ACC112 (cell line): ENCODE measurements around the gene ARHGEF16.
A peak's percentile ranks its signal among the peaks of the same experiment; 100 is the strongest.

ENCODE experiments used
- H2AFZ ChIP-seq: fragments of 200-600 bp; sonication (generic); one replicate; pipeline ENCODE4 v1.6.0; 2017; ENCODE audit warnings: antibody characterized with exemption, low read length; ENCODE audit not compliant: unreplicated experiment
- H3K27ac ChIP-seq: fragments of 200-600 bp; sonication (generic); 2 replicates; pipeline ENCODE4 v1.5.1; 2014; ENCODE audit warnings: low read depth, mild to moderate bottlenecking, antibody characterized with exemption, low read length, moderate library complexity
- H3K27me3 ChIP-seq: fragments of 200-600 bp; sonication (generic); 2 replicates; pipeline ENCODE4 v1.6.1; 2014; ENCODE audit warnings: mild to moderate bottlenecking, antibody characterized with exemption, low read length, moderate library complexity, mixed read lengths; ENCODE audit not compliant: insufficient read depth
- H3K36me3 ChIP-seq: fragments of 200-600 bp; sonication (generic); 2 replicates; pipeline ENCODE4 v1.6.1; 2016; ENCODE audit warnings: mild to moderate bottlenecking, antibody characterized with exemption, low read length, moderate library complexity, mixed read lengths; ENCODE audit not compliant: insufficient read depth
- H3K4me1 ChIP-seq: fragments of 200-600 bp; sonication (generic); one replicate; pipeline ENCODE4 v1.6.1; 2016; ENCODE audit warnings: low read length, mixed read lengths; ENCODE audit not compliant: insufficient read depth, unreplicated experiment, control insufficient read depth
- H3K4me3 ChIP-seq: fragments of 200-600 bp; sonication (generic); 2 replicates; pipeline ENCODE4 v1.5.1; 2014; ENCODE audit warnings: mild to moderate bottlenecking, low read depth, low read length
- H3K79me2 ChIP-seq: fragments of 200-600 bp; sonication (generic); one replicate; pipeline ENCODE4 v1.6.0; 2016; ENCODE audit warnings: low read length; ENCODE audit not compliant: control insufficient read depth, unreplicated experiment, insufficient read depth

The ARHGEF16 gene

DNA sequence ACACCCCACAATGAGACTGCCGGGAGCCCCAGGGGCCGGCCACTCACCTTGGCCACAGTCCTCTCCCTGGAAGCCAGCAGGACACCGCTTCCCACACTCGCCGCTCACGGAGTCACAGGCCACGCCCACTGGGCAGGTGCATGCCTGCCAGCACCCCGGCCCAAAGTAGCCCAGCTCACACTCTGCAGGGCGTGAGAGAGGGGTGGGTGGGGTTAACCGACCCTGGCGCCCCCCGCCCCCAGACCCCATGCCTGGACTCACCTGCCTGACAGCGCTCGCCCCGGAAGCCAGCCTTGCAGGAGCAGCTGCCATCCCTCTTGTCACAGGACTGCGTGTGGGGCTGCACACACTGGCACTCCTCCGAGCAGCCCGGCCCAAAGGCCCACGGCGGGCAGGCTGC is 50.7 kb downstream of the ARHGEF16 start:
- peaks cover 23% of the 10 kb centered on the region for H3K4me1 ChIP-seq
- H3K4me3 ChIP-seq = no peak overlapping the region
- peak overlapping the region; percentile 89 for H3K27ac ChIP-seq
- H3K36me3 ChIP-seq = no peaks in the 10 kb centered on the region
- no peaks in the 10 kb centered on the region for H3K79me2 ChIP-seq
- no peaks in the 10 kb centered on the region for H3K27me3 ChIP-seq
- H2AFZ ChIP-seq = no peak overlapping the region

DNA sequence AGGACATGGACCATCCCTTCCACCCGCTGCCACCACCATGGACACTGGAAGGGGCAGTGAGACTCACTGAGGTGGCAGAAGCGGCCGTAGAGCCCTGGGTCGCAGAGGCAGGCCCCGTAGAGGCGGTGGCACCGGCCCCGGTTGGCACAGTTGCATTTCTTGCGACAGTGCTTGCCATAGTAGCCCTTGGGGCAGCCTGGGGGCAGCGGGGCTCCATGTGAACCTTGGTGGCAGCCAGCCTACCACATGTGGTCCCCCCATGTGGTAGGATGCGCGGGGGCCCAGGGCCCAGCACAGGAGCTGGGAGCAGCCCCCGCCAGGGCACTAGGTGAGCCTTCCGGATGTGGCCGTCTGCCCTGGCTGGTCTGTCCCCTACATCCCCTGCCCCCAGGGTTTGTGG is 51.6 kb downstream of the ARHGEF16 start:
- Histone ChIP-seq H3K4me3 (no peak overlapping the region), H3K79me2 (no peaks in the 10 kb centered on the region), H2AFZ (no peak overlapping the region), H3K4me1 (peaks cover 23% of the 10 kb centered on the region), H3K27ac (no peak overlapping the region), H3K27me3 (no peaks in the 10 kb centered on the region), H3K36me3 (no peaks in the 10 kb centered on the region)

DNA sequence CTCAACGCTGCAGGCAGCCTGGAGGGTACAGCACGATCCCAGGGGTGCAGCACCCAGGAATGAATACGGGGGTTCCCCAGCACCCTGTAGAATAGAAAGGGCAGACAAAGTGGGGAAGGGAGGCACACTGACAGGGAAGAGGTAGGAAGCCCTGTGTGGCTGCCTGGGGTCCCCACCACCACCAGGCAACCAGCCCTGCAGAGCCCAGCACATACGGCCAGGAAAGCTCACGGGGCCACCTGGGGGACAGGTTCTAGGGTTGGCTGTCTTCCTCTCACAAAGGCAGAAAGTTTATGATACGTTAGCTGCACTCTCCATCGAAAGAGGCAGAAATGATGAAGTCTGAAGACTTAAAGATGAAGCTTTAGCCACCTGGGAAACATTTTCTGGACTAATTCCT is 52.5 kb downstream of the ARHGEF16 start:
- H2AFZ ChIP-seq = no peak overlapping the region
- H3K27ac ChIP-seq = no peak overlapping the region
- peaks cover 23% of the 10 kb centered on the region for H3K4me1 ChIP-seq
- H3K79me2 ChIP-seq = no peaks in the 10 kb centered on the region
- H3K4me3 ChIP-seq = no peak overlapping the region
- no peaks in the 10 kb centered on the region for H3K27me3 ChIP-seq
- no peaks in the 10 kb centered on the region for H3K36me3 ChIP-seq

DNA sequence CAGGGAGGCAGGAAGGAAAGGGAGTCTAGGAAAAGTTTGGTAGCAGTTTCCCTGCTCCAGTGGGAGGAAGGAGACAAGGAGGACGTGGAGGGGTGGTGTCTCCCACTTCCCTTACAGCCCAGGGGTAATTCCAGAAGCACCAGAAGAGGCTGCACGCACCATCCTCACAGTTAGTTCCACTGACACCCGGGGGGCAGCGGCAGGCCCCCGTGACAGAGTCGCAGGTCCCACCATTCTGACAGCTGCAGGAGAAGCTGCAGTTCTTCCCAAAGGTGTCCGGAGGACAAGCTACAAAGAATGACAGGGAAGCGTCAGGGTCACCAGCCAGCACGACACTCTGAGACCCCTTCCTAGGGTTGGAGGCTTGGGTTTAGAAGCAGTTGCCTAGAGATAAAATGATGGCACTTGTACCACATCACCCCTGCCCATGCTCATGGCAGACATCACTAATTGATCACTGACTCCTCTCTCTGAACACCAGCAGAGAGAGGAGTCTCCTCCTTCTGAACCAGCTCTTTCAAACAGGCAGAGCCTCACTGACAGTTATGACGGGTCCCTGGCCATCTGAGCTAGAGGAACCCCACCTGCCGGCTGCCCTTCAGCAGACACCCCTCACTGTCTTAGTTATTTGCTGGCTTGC is 53.3 kb downstream of the ARHGEF16 start:
- Histone ChIP-seq H3K36me3 (0 out of 2 replicates have a peak, but pooled peaks cover 3% of the 10 kb centered on the region), H3K27ac (no peak overlapping the region), H3K79me2 (no peaks in the 10 kb centered on the region), H2AFZ (no peak overlapping the region), H3K4me3 (no peak overlapping the region), H3K27me3 (no peaks in the 10 kb centered on the region), H3K4me1 (peaks cover 23% of the 10 kb centered on the region)

DNA sequence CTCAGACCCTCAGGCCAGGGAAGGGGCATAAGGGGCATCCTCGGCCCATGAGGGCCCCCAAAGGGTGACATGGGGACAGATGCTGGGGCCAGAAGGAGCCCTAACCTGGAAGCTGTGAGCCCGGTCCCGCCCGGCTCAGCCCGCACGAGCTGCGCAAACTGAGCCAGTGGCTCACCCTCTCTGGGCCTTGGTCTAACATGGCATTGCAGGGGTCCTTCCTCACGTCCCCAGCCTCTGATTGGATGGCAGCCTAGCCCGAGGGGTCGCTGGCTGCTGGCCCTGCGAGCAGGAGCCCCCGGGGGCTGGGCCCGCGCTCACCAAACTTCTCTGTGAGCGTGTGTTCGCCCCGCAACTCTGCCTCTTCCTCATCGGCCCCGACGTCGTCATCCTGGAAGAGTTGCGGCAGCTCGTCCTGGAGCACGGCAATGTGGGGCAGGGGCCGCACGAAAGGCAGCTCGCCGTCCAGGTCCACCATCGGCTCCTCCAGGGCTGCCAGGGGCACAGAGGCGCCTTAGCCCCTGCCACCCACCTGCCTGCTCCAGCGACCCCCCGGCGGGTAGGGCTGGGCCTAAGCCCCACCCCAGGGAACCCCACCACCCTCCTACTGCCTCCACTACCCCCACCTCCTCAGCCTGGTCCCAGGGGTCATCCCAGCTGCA is 54.4 kb downstream of the ARHGEF16 start:
- H3K79me2 ChIP-seq = no peaks in the 10 kb centered on the region
- H3K36me3 ChIP-seq = 0 out of 2 replicates have a peak, but pooled peaks cover 4% of the 10 kb centered on the region
- H3K4me3 ChIP-seq = no peak overlapping the region
- H3K27ac ChIP-seq = no peak overlapping the region
- H2AFZ ChIP-seq = no peak overlapping the region
- no peaks in the 10 kb centered on the region for H3K27me3 ChIP-seq
- H3K4me1 ChIP-seq = peaks cover 13% of the 10 kb centered on the region

DNA sequence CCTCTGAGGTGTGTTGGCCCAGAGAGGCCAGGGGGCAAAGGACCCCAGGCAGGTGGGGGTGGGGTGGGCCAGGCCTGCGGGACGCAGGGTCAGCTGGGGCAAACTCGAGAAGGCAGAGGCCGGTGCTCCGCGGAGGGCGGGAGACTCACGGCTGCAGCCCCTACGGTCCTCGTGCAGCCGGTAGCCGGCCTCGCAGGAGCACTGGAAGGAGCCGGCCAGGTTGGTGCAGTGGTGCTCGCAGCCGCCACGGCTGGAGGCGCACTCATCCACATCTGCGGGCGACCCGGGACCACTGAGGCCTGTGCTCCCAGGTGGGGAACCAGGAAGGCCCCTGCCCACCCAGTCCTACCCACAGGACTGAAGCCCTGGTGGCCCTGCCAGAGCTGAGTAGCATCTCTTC is 55.3 kb downstream of the ARHGEF16 start:
- H3K27me3 ChIP-seq = no peaks in the 10 kb centered on the region
- H3K4me3 ChIP-seq = no peak overlapping the region

DNA sequence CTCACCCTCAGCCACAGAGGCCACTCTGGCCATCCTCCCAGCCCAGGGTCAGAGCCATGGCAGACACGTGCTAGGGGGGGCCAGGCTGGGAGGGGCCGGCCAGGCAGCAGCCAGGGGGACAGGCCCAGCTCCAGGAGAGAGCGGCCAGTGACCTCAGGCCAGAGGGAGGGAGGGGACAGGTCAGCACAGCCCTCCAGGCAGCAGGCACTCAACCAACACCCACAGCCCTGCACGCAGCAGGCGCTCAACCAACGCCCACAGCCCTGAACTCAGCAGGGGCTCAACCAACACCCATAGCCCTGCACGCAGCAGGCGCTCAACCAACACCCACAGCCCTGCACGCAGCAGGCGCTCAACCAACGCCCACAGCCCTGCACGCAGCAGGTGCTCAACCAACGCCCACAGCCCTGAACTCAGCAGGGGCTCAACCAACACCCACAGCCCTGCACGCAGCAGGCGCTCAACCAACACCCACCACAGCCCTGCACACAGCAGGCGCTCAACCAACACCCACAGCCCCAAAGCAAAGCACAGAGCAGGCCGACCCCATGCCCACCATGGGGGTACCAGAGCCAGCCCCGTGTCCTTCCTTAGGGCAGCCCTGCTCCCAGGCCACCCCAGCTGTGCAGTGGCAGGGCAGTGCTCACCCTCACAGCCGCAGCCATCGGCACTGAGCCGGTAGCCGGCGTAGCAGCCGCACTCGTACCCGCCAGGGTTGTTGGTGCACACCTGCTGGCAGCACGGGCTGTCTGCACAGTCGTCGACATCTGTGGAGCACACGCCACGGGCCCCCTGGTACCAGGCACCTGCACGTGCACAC is 55.9 kb downstream of the ARHGEF16 start:
- Histone ChIP-seq H3K4me1 (peaks cover under 1% of the 10 kb centered on the region), H3K4me3 (no peak overlapping the region), H3K36me3 (0 out of 2 replicates have a peak, but pooled peaks cover 4% of the 10 kb centered on the region), H3K79me2 (no peaks in the 10 kb centered on the region), H3K27me3 (no peaks in the 10 kb centered on the region), H3K27ac (no peak overlapping the region), H2AFZ (no peak overlapping the region)

More for the DNA sequence above, 55.3 kb downstream of the ARHGEF16 start:
- H3K36me3 ChIP-seq = 0 out of 2 replicates have a peak, but pooled peaks cover 4% of the 10 kb centered on the region
- H3K27ac ChIP-seq = no peak overlapping the region
- no peak overlapping the region for H2AFZ ChIP-seq
- H3K79me2 ChIP-seq = no peaks in the 10 kb centered on the region
- peaks cover 7% of the 10 kb centered on the region for H3K4me1 ChIP-seq

DNA sequence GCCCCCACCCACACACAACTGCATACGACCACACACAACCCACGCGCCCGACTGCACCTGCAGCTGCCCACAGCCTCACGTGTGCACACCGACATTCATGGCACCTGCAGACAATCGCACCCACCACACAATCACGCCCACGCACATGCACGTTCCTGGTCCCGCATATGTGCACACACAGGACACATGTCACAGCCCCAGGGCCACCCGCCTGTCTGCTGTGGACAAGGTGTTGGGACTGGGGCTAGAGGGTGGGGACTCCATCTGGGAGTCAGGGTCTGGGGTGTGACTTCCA is 56.4 kb downstream of the ARHGEF16 start:
- no peaks in the 10 kb centered on the region for H3K27me3 ChIP-seq
- H3K4me3 ChIP-seq = no peak overlapping the region
- H3K79me2 ChIP-seq = no peaks in the 10 kb centered on the region
- H3K4me1 ChIP-seq = no peaks in the 10 kb centered on the region
- no peak overlapping the region for H3K27ac ChIP-seq
- 0 out of 2 replicates have a peak, but pooled peaks cover 4% of the 10 kb centered on the region for H3K36me3 ChIP-seq
- no peak overlapping the region for H2AFZ ChIP-seq

DNA sequence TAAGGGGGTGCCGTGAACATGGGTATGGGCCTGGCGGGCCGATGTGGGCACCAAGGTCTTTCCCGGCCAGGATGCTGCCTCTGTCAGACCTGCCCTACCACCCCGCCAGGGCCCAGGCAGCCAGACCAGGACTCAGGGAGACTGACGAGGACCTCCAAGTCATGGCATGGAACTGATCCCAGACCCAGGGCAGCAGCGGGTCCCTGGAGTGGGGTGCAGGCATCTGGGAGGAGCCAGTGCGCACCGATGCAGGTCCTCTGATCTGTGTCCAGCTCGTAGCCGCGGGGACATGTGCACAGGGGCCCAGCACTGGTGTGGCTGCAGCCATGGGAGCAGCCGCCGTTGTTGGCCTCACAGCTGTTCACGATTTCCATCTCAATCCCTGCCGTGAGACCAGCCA is 56.8 kb downstream of the ARHGEF16 start:
- H3K27me3 ChIP-seq = no peaks in the 10 kb centered on the region
- H3K4me3 ChIP-seq = no peak overlapping the region
- no peaks in the 10 kb centered on the region for H3K4me1 ChIP-seq
- H2AFZ ChIP-seq = no peak overlapping the region
- no peak overlapping the region for H3K27ac ChIP-seq
- no peaks in the 10 kb centered on the region for H3K79me2 ChIP-seq
- H3K36me3 ChIP-seq = 0 out of 2 replicates have a peak, but pooled peaks cover 4% of the 10 kb centered on the region

DNA sequence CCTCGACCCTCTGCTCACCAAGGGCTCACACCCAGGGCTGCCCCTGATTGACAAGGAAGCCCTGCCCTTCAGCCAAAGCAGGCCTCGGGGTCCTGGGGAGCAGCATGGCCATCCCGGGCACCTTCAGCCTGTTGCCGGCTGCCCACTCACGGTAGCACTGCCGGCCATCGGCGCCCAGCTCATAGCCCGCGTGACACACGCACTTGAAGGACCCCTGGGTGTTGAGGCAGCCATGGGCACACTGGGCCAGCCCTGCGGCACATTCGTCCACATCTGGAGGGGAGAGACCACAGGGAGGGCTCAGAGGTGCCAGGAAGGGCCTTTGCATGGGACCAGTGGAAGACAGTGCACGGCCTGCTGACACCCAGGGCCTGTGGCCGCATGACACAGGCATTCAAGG is 57.4 kb downstream of the ARHGEF16 start:
- 0 out of 2 replicates have a peak, but pooled peaks cover 4% of the 10 kb centered on the region for H3K36me3 ChIP-seq
- no peak overlapping the region for H3K27ac ChIP-seq
- no peak overlapping the region for H3K4me3 ChIP-seq
- H2AFZ ChIP-seq = no peak overlapping the region
- no peaks in the 10 kb centered on the region for H3K27me3 ChIP-seq
- H3K4me1 ChIP-seq = no peaks in the 10 kb centered on the region
- H3K79me2 ChIP-seq = no peaks in the 10 kb centered on the region
